Measurements from ENCODE around the gene SP7. TPM values are rescaled to one million over a fixed set of nuclear protein-coding genes. Genes with fewer than 3 reads are reported as not detected.

The SP7 gene
- total RNA-seq, 1 donor from 2014 or later = not detected

GRCh38 chr12:53352331-53353256, 16.4 kb upstream of the SP7 start:
- Histone ChIP-seq H3K27ac (no peak overlapping the region), H3K27me3 (ENCODE audit: low read depth) (no peaks in the 10 kb centered on the region), H3K36me3 (no peaks in the 10 kb centered on the region), H3K4me1 (no peaks in the 10 kb centered on the region), H3K4me3 (no peak overlapping the region), H3K9me3 (no peaks in the 10 kb centered on the region)
- peak; percentile 91 for TF ChIP-seq CTCF (IDR thresholded peaks at IDR 0.05)
- ATAC-seq (peak; percentile 97 to 98), DNase-seq (peak; percentile 81)
- intact Hi-C loops (cut with DNase I) = loop anchor here (5.0 kb wide), 1 partner anchor 70 kb away; the partner anchor contains the start of gene AMHR2

- H3K4me3 ChIP-seq = no peak overlapping the region
- no peak for DNase-seq
- ATAC-seq = no peak
- H3K27me3 ChIP-seq (ENCODE audit: low read depth) = no peaks in the 10 kb centered on the region
- no peak overlapping the region for H3K27ac ChIP-seq
- H3K9me3 ChIP-seq = no peaks in the 10 kb centered on the region
- intact Hi-C loops (cut with DNase I) = no loop called here
- no peak for TF ChIP-seq CTCF (IDR thresholded peaks at IDR 0.05)
- H3K36me3 ChIP-seq = no peaks in the 10 kb centered on the region
- H3K4me1 ChIP-seq = peaks cover 14% of the 10 kb centered on the region
Measured at GRCh38 chr12:53347905-53348304, 11.8 kb upstream of the SP7 start.

GRCh38 chr12:53346491-53346890, 10.3 kb upstream of the SP7 start:
- no peak for ATAC-seq
- H3K27ac ChIP-seq = no peak overlapping the region
- intact Hi-C loops (cut with DNase I) = no loop called here
- peaks cover 14% of the 10 kb centered on the region for H3K4me1 ChIP-seq
- no peak for TF ChIP-seq CTCF (IDR thresholded peaks at IDR 0.05)
- no peak for DNase-seq
- H3K9me3 ChIP-seq = no peaks in the 10 kb centered on the region
- H3K27me3 ChIP-seq (ENCODE audit: low read depth) = no peaks in the 10 kb centered on the region
- H3K36me3 ChIP-seq = no peaks in the 10 kb centered on the region
- H3K4me3 ChIP-seq = no peak overlapping the region

- H3K9me3 ChIP-seq = no peaks in the 10 kb centered on the region
- H3K27ac ChIP-seq = peak overlapping the region; percentile 84
- no peaks in the 10 kb centered on the region for H3K36me3 ChIP-seq
- H3K4me1 ChIP-seq = peaks cover 14% of the 10 kb centered on the region
- peak overlapping the region; percentile 78 for H3K4me3 ChIP-seq
- intact Hi-C loops (cut with DNase I) = no loop called here
- ATAC-seq (peak; percentile 5 to 34), DNase-seq (no peak)
- no peaks in the 10 kb centered on the region for H3K27me3 ChIP-seq (ENCODE audit: low read depth)
- TF ChIP-seq CTCF (IDR thresholded peaks at IDR 0.05) = no peak
Measured at GRCh38 chr12:53345486-53346188, 9.5 kb upstream of the SP7 start.

- DNase-seq = peak; percentile 75
- TF ChIP-seq CTCF (IDR thresholded peaks at IDR 0.05) = peak; percentile 76
- peak; percentile 89 to 91 for ATAC-seq
- Histone ChIP-seq H3K4me1 (peaks cover 14% of the 10 kb centered on the region), H3K4me3 (peak overlapping the region; percentile 78), H3K36me3 (no peaks in the 10 kb centered on the region), H3K27me3 (ENCODE audit: low read depth) (no peaks in the 10 kb centered on the region), H3K27ac (peak overlapping the region; percentile 84), H3K9me3 (no peaks in the 10 kb centered on the region)
- intact Hi-C loops (cut with DNase I) = no loop called here
Measured at GRCh38 chr12:53344824-53345485, 8.8 kb upstream of the SP7 start.

Measured in lower lobe of right lung (tissue), 2 donors.